Amniotic stem cell (primary cell): ENCODE data around the gene FER1L5.

ENCODE experiments used
- DNase-seq: peaks from one replicate; lab custom pipeline; 2025; lab: John Stamatoyannopoulos, UW

Gene FER1L5

DNA sequence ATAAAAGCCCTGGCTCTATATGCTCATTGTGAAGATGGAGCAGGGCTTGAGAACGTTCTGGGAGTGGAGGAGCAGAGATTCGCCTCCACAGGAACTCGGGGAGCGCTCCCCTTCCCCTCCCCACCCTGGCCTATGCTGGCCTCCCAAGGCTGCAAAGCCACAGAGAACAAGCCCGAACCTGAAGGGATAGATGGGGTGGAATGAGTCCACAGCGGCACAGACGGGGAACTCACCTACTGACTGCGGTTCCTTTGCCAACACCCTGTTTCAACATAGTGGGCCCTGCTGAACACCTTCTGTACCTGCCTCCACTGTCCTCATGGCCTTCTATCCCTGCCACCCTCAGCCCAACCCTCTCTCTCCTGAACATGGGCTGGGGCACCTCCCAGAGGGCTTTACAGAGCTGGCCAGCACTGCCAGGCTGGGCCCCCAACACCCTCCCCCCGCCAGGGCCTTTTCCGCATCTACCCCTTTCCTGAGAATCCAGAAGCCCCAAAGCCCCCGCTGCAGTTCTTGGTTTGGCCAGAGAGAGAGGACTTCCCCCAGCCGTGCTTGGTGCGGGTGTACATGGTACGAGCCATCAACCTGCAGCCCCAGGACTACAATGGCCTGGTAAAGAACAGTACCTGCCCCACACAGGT is 55.8 kb downstream of the FER1L5 start:
- DNase-seq, result no peak

DNA sequence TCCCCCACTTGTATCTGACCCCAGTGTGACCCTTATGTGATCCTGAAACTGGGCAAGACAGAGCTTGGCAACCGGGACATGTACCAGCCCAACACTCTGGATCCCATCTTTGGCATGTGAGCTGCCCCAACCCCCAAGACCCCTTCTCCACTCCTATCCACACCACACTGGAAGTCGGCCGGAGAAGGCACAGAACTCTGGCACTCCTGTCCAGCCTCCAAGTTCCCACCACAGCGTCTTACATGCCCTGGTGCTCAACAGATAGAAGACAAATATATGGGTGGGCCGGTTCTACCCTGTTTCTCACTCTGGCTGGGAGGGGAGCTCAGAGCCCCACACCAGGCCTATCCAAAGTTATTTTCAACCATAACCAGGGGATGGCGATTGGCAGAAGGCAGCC is 56.5 kb downstream of the FER1L5 start:
- DNase-seq, result no peak

DNA sequence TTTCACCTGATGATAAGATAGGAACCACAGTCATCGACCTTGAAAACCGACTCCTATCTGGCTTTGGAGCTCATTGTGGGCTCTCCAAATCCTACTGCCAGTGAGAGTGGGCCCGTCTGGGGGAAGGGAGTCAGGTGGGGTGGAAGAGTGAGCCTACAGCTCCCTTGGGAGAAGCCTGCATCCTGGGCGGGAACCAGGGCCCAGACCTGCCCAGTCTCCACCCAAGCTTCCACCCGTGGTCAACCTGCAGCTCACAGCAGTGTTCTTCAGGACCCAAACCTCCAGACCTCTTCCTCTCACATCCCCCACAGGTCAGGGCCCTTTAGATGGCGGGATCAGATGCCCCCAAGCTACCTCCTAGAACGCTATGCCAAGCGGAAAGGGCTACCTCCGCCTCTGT is 57.1 kb downstream of the FER1L5 start:
- no peak for DNase-seq

GRCh38 chr2:96700086-96700485 is 57.5 kb downstream of the FER1L5 start:
- DNase-seq, result no peak

- DNase-seq, result no peak
These were observed 59.1 kb downstream of the FER1L5 start for GRCh38 chr2:96701636-96702035.

DNA sequence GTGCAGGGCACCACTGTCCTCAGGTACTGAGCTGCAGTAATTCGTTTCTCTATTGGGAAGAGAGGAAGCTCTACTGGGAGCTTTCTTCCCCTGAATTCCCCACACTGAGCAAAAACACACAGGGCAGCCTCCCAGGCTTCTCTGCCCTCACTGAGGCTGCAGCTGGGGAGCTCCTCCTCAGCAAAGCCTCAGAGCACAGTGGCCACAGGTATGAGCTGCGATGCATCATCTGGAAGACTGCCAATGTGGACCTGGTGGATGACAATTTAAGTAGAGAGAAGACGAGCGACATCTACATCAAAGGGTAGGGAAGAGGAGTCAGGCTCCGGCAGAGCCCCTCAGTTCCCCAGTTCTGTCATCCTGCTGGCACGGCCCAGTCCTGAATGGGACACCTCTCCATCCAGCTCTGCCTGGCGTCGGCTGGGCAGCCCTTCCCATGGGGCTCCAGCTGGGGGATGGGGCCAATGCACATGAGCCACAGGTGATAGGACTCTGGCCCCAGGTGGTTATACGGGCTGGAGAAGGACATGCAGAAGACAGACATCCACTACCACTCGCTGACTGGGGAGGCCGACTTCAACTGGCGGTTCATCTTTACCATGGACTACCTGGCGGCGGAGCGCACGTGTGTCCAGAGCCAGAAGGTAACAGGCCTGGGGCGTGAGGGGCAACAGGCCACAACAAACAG is 59.7 kb downstream of the FER1L5 start:
- no peak for DNase-seq

DNA sequence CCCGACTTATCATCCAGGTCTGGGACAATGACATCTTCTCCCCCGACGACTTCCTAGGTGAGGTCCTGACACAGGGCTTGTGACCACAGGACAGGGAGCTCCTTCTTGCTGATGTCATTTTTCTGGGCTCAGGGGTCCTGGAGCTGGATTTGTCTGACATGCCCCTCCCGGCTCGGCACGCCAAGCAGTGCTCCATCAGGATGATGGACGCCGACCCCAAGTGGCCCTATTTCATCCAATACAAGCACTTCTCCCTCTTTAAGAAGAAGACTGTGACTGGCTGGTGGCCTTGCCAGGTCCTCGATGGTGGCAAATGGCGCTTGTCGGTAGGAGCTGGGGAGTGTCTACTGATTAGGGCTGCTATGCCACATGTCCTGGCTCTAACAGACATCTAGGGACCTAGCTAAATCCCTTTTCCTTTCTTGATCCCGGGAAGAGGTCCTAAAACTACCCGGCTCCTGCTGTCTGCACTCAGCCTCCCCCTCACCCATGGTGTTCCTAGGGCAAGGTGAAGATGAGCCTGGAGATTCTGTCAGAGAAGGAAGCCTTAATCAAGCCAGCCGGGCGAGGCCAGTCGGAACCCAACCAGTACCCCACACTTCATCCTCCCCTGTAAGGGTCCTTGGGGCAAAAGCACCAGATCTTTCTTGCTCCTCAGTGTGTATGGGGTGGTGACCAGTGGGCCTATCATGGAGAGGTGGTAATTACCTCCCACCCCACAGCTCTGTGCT is 60.6 kb downstream of the FER1L5 start:
- no peak for DNase-seq

GRCh38 chr2:96710985-96711384 is 68.4 kb downstream of the FER1L5 start:
- DNase-seq, result no peak

DNA sequence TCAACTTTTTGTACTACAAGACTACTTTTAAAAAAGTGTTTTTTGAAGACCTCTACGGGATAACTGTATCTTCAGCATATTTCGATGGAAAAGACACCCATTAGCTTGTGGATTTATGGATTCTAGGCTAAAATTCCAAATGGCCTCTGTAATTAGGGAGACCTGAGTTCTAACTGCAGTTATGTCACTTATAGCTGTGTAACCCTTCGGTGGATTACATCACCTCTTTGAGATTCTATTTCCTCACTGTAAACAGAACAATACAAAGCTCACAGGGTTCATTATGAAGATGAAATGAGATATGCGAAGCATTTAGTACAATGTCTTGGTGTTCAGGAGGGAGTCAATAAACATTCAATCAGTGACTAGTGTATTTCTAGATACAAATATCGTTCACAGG is 73.1 kb downstream of the FER1L5 start:
- DNase-seq, result no peak

DNA sequence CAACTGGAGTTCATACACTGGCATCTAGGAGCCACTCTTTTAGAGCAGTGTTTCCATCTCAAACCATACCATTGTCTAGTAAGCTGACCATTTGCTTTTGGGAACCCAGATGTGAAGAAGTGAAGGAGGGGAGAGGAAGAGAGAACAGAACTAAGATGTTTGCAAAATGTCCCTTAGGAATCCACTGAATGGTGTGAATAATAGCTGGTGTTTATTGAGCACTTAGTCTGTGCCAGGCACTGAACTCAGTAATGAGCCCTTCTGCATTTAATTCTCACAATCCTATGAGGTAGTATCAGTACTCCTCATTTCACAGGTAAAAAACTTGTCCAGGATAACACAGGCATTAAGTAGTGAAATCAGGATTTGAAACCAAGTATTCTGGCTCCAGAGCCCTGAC is 73.8 kb downstream of the FER1L5 start:
- DNase-seq, result no peak

DNA sequence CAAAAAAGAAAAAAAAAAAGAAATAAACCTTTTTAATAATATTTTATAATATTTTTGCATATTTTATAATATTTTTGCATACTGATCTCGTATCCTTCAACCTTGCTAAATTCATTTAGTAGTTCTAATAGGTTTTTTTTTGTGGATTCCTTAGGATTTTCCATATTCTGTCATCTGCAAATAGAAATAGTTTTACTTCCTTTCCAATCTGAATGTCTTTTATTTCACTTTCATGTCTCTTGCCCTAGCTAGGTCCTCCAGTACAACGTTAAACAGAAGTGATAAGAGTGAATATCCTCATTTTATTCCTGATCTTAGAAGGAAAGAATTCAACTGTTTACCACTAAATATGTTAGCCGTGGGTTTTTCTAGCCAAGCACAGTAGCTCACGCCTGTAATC is 83.6 kb downstream of the FER1L5 start:
- DNase-seq, result no peak

- DNase-seq, result no peak
These were observed 84.9 kb downstream of the FER1L5 start for GRCh38 chr2:96727431-96727830.

DNA sequence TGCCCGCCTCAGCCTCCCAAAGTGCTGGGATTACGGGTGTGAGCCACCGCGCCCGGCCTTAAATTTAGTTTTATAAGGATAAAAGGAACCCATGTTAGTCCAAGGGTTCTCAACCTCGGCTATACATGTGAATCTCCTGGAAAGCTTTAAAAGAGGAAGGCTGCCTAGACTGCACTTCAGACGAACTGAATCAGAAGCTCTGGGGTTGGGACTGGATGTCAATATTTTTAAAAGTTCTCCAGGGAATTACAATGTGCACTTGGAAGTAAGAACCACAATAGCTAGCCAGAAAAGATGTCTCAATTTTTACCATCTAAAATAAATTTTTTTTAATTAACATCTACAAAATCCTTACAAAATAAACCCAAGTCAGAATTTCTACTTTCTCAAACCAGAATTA is 87.2 kb downstream of the FER1L5 start:
- DNase-seq, result no peak

GRCh38 chr2:96730212-96730611 is 87.6 kb downstream of the FER1L5 start:
- no peak for DNase-seq

- DNase-seq, result no peak
These were observed 91.4 kb downstream of the FER1L5 start for GRCh38 chr2:96733931-96734330.

DNA sequence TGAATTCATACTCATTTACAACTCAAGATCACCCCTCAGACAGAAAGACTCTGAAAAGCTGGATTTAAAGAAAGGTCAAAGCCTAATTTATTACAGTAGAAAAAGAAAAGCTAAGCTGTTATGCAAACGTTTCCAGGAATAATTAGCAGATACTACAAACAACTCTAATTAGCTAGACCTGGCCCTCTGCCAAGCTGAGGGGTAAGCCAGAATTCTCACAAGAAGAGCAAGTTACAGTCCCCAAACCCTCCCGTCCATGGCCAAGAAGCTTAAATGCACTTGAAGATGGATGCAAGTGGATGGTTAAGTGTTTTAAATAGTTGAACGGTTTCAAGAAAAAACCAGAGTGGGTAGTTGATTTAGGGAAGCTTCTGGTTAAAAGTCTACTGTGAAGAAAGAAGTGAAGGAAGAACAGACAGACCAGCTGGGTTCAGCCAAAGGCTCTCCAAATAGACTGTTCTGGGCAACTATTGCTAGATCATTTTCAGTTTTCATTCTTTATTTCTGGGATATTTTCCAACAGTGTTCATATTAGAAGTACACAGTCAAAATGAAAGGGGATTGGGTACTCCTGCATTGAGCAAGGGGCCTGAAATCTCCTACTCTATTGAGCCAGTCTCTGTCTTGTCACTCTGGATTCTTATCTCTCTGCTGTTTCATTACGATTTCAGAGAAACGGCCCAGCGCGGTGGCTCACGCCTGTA is 92.5 kb downstream of the FER1L5 start:
- DNase-seq, result no peak

- DNase-seq, result no peak
These were observed 94.7 kb downstream of the FER1L5 start for GRCh38 chr2:96737251-96737650.

DNA sequence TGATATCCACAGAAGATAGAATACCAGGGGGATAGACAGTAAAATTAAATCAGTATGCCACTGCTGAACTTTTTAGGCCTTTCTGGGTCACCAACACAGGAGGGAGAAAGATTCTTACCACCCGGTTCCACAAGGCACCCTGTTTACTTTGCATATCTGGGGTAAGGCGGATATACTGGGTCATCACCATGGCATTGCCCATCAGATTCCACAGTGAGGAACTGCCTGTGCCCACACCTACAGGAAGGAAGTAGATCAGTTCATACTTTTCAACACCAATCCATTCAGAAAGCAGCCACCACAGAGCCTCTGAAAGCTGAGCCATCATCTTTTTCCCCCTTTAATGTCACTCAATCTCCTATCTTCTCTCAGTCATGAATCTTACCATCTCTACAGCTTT is 95.3 kb downstream of the FER1L5 start:
- no peak for DNase-seq

DNA sequence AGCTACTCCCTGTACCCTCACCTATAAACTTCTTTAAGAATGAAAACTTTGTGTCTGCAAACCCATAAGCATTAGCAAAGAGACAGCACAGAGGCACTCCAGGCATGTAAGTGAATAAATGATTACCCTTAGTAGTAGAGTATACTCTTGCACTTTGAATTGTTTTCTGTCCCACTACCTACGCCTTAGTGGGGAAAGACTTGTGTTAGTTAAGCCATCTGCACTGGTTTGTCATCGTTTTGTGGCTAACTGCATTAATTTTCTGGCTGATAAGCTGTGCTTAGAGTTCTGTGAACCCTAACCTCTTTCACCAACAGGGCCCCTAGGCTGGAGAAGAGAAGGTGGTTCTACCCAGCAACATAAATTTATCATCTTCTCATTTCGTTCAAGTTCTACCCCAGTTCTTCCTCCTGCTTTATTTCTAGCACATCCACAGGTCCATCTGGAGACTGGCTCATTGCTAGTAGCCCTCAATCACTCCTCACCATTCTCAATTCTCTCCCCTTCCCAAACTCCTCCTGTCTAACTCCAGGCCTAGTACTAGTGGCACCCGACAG is 96.6 kb downstream of the FER1L5 start:
- no peak for DNase-seq

DNA sequence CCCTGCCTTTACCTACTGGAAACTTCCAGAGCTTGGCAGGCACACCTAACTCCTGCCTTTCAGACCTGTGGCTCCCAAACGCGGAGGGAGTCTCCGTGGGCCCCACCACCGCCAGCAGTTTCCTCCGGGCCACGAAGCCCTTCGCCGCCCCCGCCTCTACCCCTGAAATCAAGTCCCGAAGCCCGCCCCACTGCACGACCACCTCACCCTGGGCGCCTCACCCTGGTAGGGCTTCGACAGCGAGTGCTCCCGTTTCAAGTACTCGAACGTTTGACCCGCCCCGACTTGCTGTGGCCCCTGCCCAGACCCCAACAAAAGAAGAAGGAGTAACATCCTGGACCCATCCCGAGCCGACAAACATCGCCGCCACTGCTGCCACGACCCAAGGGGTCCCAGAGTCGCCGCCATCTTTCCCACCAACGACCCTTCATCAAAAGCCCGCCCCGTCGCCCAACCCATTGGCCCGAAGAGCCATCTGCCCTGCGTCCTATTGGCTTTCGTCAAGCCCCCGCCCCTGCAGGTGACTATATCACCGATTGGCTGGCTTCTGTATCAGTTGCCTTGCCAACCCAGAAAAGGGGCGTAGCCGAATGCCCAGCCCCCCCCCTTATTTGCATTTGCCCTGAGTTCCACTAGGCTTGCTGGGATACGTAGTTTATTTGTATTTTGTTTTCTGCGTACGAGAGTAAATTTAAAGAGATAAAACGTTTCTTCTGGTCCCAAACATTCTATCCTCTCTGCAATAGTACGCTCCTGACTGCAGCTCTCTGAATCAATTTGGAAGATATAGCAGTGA is 97.3 kb downstream of the FER1L5 start, which contains the start of gene LMAN2L:
Gene LMAN2L (minus strand): TSS at position 432 of the 796 bp plus-strand sequence. CDS start 24 bp downstream, at position 408.
- DNase-seq, result peak; percentile 93

DNA sequence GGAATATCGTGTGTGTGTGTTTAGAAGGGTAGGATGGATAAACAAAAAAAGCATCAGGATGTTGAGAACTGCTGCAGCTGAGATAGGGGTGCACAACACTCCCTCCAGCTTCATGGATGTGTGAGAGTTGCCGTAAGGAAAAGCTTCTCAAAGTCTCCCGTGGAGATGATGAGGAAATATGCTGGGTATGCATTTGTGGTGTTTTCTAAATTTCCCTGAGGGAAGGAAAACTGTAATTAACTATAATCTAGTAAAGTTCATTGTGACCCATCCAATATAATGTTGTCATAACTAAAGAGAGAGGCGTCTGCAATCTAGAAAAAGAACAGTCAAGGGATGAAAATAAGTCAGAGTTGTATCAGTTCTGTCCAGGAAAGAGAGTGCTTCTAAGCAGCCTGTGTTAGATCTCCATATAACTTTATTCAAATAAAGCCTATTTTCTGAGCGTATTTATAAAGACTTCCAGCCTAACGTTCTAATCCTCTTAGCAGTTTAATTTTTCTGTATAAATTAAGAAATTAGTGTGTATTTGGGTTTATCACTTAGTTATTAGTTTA is 104.6 kb downstream of the FER1L5 start:
- no peak for DNase-seq
